IPS DF 6.9 (cell line): Measurements from ENCODE around the gene PLCH1.

Experiments used
- DNase-seq: peaks from one replicate; pipeline ENCODE4 v3.0.0-alpha.2; 2013; ENCODE audit warnings: low read depth, low spot score
- H3K27ac ChIP-seq: one replicate; pipeline ENCODE4 v1.5.1; 2013; ENCODE audit warnings: low read length, control low read depth
- H3K27me3 ChIP-seq: 2 replicates; pipeline ENCODE4 v1.6.1; 2013; ENCODE audit warnings: mild to moderate bottlenecking, low read length; ENCODE audit not compliant: control insufficient read depth, insufficient read depth
- H3K36me3 ChIP-seq: 2 replicates; pipeline ENCODE4 v1.6.1; 2013; ENCODE audit warnings: low read length; ENCODE audit not compliant: control insufficient read depth, insufficient read depth
- H3K4me1 ChIP-seq: 2 replicates; pipeline ENCODE4 v1.6.1; 2013; ENCODE audit warnings: low read length; ENCODE audit not compliant: control insufficient read depth, insufficient read depth
- H3K4me3 ChIP-seq: 2 replicates; pipeline ENCODE4 v1.5.1; 2013; ENCODE audit warnings: mild to moderate bottlenecking, low read length
- H3K9me3 ChIP-seq: 2 replicates; pipeline ENCODE4 v1.6.1; 2013; ENCODE audit warnings: low read length, inconsistent platforms; ENCODE audit not compliant: control insufficient read depth, insufficient read depth
- WGBS: extraction: QIAGEN DNeasy Blood & Tissue Kit; methylation state at CpG from one replicate; pipeline ENCODE4 v1.1.7; 2013; ENCODE audit warnings: mixed read lengths, missing lambda C conversion rate; ENCODE audit not compliant: insufficient read length, insufficient coverage; 5-methylcytosine and 5-hydroxymethylcytosine counted together

The PLCH1 gene

DNA sequence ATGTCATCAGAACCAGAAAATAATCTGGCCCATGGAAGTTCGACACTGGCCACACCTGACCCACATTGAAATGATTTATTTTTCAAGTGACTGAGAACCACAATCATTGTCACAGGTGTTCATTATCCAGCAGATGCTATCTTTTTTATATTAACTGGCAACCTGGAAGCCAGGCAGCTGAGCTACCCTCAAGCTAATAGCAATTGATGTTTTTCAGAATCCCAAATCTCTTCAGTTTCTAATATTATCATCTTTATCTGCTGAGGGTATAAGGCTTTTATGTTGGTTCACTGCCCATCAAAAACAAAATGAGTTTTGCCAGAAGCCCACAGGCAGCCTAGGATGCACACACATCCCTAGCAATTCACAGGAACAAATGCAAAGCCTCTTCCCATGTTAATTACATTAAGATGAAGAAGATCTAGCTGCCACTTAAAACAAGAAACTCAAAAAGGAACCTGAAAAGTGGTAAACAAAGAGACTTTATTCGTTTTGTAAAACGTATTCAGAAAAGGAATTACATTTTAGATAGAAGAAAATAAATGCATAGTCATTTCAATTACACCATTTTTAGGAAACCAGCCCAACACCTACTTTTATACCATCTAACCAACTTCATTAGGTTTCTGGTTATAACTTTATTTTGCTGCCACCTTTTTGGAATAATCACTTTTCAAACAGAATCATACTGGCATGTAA, 410.5 kb downstream of the PLCH1 start:
- H3K4me1 ChIP-seq = no peaks in the 10 kb centered on the region
- H3K36me3 ChIP-seq = no peaks in the 10 kb centered on the region
- no peak overlapping the region for H3K27ac ChIP-seq
- no peaks in the 10 kb centered on the region for H3K9me3 ChIP-seq
- DNase-seq = no peak
- WGBS = no CpG with 5 or more reads among the region's 3 CpGs
- H3K4me3 ChIP-seq = no peak overlapping the region
- no peaks in the 10 kb centered on the region for H3K27me3 ChIP-seq

DNA sequence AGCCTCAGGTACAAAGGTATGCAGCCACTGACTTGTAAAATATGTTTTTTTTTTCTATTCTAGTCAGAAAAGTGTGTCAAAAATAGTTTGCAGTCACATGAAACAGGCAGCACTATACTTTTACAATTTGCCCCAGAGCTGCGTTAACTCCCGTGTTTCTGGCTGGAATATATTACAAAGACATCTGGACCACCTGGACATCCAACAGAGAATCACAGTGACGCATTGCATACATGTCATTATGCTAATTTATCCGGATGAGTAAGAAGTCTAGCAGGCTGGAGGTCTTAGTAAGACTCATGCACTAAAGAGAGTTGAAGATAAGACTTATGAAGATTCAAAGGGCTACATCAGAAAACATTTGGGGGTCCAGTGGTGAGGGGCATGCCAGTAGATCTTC, 412.2 kb downstream of the PLCH1 start:
- Histone ChIP-seq H3K4me3 (no peak overlapping the region), H3K27ac (no peak overlapping the region), H3K27me3 (no peaks in the 10 kb centered on the region), H3K4me1 (no peaks in the 10 kb centered on the region), H3K36me3 (no peaks in the 10 kb centered on the region), H3K9me3 (no peaks in the 10 kb centered on the region)
- DNase-seq = no peak
- no CpG with 5 or more reads among the region's 4 CpGs for WGBS

- Histone ChIP-seq H3K27me3 (no peaks in the 10 kb centered on the region), H3K4me3 (no peak overlapping the region), H3K36me3 (no peaks in the 10 kb centered on the region), H3K9me3 (no peaks in the 10 kb centered on the region), H3K4me1 (no peaks in the 10 kb centered on the region), H3K27ac (no peak overlapping the region)
- no peak for DNase-seq
- no CpG with 5 or more reads among the region's 2 CpGs for WGBS
These were observed 413.8 kb downstream of the PLCH1 start for GRCh38 chr3:155331078-155331477.

GRCh38 chr3:155330370-155330769, 414.5 kb downstream of the PLCH1 start:
- Histone ChIP-seq H3K36me3 (no peaks in the 10 kb centered on the region), H3K9me3 (no peaks in the 10 kb centered on the region), H3K4me3 (no peak overlapping the region), H3K4me1 (no peaks in the 10 kb centered on the region), H3K27ac (no peak overlapping the region), H3K27me3 (no peaks in the 10 kb centered on the region)
- no peak for DNase-seq

GRCh38 chr3:155329513-155330048, 415.3 kb downstream of the PLCH1 start:
- whole genome bisulfite sequencing = no CpG with 5 or more reads among the region's 6 CpGs

DNA sequence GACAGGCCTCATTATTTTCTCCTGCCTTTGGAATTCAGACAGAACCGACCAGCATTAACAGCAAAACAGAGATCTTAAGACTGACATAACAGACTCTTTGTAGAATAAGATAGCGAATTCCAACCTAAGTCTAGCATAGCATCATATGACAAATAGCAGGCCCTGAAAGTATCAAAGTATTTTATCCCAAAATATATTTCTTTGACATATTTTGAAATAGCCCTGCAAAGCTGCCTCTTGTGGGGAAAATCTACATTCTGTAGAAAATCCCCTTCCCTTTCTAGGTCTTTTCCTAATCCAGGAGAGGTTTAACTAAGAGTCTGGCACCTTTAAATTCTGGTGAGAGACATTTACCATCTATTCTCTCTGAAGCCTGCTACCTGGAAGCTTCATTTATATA, 417.0 kb downstream of the PLCH1 start:
- Histone ChIP-seq H3K36me3 (no peaks in the 10 kb centered on the region), H3K27me3 (no peaks in the 10 kb centered on the region), H3K27ac (no peak overlapping the region), H3K4me1 (no peaks in the 10 kb centered on the region), H3K9me3 (no peaks in the 10 kb centered on the region), H3K4me3 (no peak overlapping the region)
- no peak for DNase-seq
- WGBS = no CpG with 5 or more reads among the region's 2 CpGs

More at GRCh38 chr3:155329513-155330048, 415.3 kb downstream of the PLCH1 start:
- no peak overlapping the region for H3K27ac ChIP-seq
- H3K9me3 ChIP-seq = no peaks in the 10 kb centered on the region
- H3K27me3 ChIP-seq = no peaks in the 10 kb centered on the region
- DNase-seq = no peak
- no peak overlapping the region for H3K4me3 ChIP-seq
- no peaks in the 10 kb centered on the region for H3K4me1 ChIP-seq
- no peaks in the 10 kb centered on the region for H3K36me3 ChIP-seq

GRCh38 chr3:155327430-155327829, 417.4 kb downstream of the PLCH1 start:
- no peak for DNase-seq
- no CpG with 5 or more reads among the region's 1 CpG for WGBS
- Histone ChIP-seq H3K27me3 (no peaks in the 10 kb centered on the region), H3K36me3 (no peaks in the 10 kb centered on the region), H3K4me3 (no peak overlapping the region), H3K4me1 (no peaks in the 10 kb centered on the region), H3K27ac (no peak overlapping the region), H3K9me3 (no peaks in the 10 kb centered on the region)

GRCh38 chr3:155326901-155327300, 418.0 kb downstream of the PLCH1 start:
- WGBS = no CpG with 5 or more reads among the region's 4 CpGs

DNA sequence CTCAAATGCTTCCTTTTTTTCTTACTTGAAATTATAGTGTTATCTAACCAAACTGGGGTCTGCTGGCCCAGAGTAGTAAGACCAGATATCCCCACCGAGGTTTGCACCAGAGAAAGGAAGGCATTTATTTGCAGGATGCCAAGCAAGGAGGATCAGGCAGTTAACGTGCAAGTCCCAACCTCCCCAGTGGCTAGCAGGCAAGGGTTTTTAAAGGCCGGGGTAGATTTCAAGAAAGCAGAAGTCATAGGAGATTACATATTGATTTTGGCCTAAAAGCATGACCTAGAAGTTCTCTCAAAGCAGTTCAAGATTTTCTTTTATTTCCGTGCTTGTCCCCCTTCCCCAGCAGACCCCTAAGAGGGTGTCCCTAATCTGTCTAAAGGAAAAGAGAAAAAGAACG, 418.6 kb downstream of the PLCH1 start:
- no peak for DNase-seq
- no peaks in the 10 kb centered on the region for H3K27me3 ChIP-seq
- no peak overlapping the region for H3K27ac ChIP-seq
- WGBS = no CpG with 5 or more reads among the region's 5 CpGs
- no peaks in the 10 kb centered on the region for H3K4me1 ChIP-seq
- H3K36me3 ChIP-seq = no peaks in the 10 kb centered on the region
- no peak overlapping the region for H3K4me3 ChIP-seq
- H3K9me3 ChIP-seq = no peaks in the 10 kb centered on the region

More at GRCh38 chr3:155326901-155327300, 418.0 kb downstream of the PLCH1 start:
- no peaks in the 10 kb centered on the region for H3K36me3 ChIP-seq
- no peak overlapping the region for H3K27ac ChIP-seq
- no peaks in the 10 kb centered on the region for H3K27me3 ChIP-seq
- H3K4me3 ChIP-seq = no peak overlapping the region
- no peaks in the 10 kb centered on the region for H3K4me1 ChIP-seq
- H3K9me3 ChIP-seq = no peaks in the 10 kb centered on the region
- no peak for DNase-seq
